GM19240 (cell line): ENCODE data around the gene TUBB4B.
"Not testable (repeated sequence)": the region's sequence is repeated elsewhere in the genome, so short reads cannot be mapped to it uniquely, and the experiment has no call there.

ENCODE experiments used
- DNase-seq: peaks from one replicate; pipeline ENCODE4 v3.0.0; 2011; ENCODE audit warnings: low spot score; ENCODE audit not compliant: insufficient read length

Gene TUBB4B

GRCh38 chr9:137236238-137236935 is 4.7 kb upstream of the TUBB4B start:
- peak; percentile 99 for DNase-seq

GRCh38 chr9:137236936-137237421 is 4.1 kb upstream of the TUBB4B start:
- DNase-seq = no peak

GRCh38 chr9:137237759-137238726 is 3.0 kb upstream of the TUBB4B start:
- DNase-seq = no peak

GRCh38 chr9:137239541-137240200 is 1.4 kb upstream of the TUBB4B start:
- DNase-seq = not testable (repeated sequence)

- peak; percentile 64 for DNase-seq
Observed at GRCh38 chr9:137240318-137240840, 708 bp upstream of the TUBB4B start.

- DNase-seq = no peak
Observed at GRCh38 chr9:137241490-137242268, 592 bp downstream of the TUBB4B start.

GRCh38 chr9:137242269-137243203 is 1.4 kb downstream of the TUBB4B start:
- DNase-seq = no peak

GRCh38 chr9:137243266-137243625 is 2.2 kb downstream of the TUBB4B start:
- not testable (repeated sequence) for DNase-seq

- no peak for DNase-seq
Observed at GRCh38 chr9:137243626-137244485, 2.8 kb downstream of the TUBB4B start.

GRCh38 chr9:137244486-137245449 is 3.7 kb downstream of the TUBB4B start:
- no peak for DNase-seq

GRCh38 chr9:137245450-137246421 is 4.6 kb downstream of the TUBB4B start:
- no peak for DNase-seq

- no peak for DNase-seq
Observed at GRCh38 chr9:137247135-137247915, 6.2 kb downstream of the TUBB4B start.

- no peak for DNase-seq
Observed at GRCh38 chr9:137247916-137248175, 6.8 kb downstream of the TUBB4B start.

GRCh38 chr9:137250329-137251193 is 9.5 kb downstream of the TUBB4B start:
- no peak for DNase-seq

- DNase-seq = no peak
Observed at GRCh38 chr9:137251194-137251461, 10.0 kb downstream of the TUBB4B start, which contains the start of gene STPG3. Gene STPG3 (plus strand): TSS chr9:137251286. CDS start chr9:137251287, 1 bp downstream.
